Activated CD4-positive, CD25-positive, alpha-beta regulatory T cell (primary cell): ENCODE data around the gene GPR32.
"Not testable (repeated sequence)": the region's sequence is repeated elsewhere in the genome, so short reads cannot be mapped to it uniquely, and the experiment has no call there.

ENCODE experiments used
- DNase-seq, 4 experiments: peaks; one replicate each; lab custom pipeline; 2025; lab: John Stamatoyannopoulos, UW

The GPR32 gene

DNA sequence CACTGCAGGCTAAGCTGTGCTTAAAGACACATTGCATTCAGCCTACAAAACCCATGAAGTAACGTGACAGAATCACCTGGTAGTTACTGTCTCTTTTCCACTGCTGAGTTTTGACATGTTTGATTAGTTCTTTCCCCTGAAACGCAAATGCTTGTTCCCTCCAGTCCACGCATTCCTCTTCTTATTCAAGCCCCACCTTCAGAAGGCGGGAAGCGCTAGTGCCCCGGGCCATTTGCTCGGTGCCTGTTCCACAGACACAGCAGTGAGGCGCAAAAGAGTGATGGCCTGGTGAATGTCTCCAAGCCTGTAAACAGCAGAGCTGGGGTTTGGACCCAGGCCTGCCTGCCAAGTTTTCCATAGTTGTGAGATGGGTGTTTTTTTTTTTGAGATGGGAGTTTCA lies 30.8 kb downstream of the GPR32 start:
- DNase-seq, result no peak

DNA sequence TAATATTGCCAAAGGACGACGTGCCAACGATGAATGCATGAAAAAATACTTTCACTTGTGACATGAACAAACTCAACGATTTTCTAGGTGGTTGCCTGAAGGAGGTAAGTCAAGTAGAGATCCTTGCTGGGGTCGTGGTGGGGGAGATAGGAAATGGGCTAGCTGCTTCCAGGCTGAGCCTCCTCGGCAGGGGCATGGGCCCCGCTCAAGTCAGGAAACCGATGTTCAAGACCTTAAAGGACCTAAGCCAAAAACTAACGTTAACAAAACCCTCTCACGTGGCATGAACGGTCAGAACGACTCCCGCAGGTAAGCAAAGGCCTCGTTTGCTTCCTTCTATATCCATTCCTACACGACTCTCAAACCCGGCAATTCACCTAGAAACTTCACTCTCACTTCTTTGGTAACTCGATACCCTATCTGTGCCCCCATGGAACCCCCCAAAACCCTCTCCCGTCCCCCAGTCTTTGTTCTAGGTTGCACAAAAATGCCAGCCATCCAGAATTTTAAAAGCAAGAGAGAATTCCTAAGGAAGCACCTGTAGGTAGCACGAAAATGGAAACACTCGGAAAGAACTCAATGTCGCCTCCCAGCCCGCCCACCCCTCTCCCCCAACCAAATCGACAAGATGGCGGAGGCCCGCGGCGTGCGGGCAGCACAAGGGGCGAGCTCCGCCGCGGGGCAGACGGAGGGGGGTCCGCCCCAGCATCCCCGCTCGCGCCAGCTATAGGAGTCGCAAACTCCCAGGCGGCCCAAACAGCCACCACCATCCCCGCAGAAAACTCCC lies 33.6 kb downstream of the GPR32 start:
- DNase-seq, result no peak

DNA sequence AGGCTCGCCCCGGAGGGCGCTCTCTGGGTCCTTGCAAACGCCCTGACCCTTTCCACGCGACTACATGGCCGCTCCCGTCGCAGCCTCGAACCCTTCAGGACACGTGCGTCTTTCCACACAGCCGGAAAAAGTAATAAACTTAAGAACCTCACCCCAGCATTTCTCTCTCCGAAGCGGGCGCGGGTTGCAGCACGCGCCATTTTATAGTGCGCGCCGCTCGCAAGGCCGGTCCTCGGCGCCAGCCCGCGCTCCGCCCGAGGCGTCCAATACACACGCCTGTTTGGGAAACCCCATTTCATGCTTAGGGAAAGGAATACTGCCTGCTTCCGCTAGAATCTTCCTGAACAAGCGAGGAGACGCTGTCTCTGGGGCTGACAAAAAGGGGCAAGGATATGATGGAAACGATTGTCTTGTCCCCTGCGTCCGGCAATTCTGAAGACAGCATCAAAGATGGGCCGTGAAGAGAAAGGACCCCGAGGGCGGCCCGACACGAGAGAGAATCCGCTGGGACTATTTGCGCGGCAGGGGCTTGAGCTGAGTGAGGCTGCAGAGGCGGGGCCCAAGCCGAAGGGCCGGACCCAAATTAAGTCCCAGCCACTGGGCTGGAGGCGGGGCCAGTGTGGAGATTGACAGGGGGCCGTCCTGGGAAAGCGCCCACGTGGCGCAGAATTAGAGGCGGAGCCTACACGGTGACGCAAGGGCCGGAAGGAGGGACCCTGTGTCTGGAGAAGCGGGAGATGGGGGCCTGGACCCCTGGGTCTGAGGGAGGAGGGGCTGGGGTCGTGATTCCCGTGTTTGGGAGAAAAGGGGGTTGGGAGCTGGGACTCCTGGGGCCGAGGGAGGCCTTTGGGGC lies 34.4 kb downstream of the GPR32 start:
- peak; percentile 90 to 98 (median 94) for DNase-seq

DNA sequence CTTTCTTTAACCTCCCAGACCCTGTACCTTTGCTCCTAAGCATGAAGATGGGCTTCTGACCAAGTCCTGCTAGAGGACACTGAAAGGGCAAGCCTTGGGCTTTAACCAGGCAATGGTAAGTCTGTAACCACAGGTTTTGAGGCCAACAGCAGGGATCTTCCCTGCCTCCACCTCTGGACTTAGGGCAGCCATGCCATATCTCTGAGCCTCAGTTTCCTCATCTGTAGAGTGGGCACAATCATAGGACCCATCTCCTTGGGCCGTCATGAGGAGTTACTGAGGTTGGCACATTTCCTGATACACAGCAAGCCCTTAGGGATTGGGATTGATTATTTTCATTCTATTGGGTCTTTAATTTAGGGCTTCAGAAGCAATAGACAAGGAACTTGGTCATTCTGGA lies 38.6 kb downstream of the GPR32 start:
- no peak for DNase-seq

DNA sequence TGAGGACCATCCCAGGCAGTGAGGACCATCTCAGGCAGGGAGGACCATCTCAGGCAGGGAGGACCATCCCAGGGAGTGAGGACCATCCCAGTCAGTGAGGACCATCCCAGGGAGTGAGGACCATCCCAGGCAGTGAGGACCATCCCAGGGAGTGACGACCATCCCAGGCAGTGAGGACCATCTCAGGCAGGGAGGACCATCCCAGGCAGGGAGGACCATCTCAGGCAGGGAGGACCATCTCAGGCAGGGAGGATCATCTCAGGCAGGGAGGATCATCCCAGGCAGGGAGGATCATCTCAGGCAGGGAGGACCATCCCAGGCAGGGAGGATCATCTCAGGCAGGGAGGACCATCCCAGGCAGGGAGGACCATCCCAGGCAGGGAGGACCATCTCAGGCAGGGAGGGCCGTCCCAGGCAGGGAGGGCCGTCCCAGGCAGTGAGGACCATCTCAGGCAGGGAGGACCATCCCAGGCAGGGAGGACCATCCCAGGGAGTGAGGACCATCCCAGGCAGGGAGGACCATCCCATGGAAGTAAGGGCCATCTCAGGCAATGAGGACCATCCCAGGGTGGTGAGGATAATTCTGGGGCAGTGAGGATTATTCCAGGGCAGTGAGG lies 41.5 kb downstream of the GPR32 start:
- DNase-seq, result not testable (repeated sequence)

DNA sequence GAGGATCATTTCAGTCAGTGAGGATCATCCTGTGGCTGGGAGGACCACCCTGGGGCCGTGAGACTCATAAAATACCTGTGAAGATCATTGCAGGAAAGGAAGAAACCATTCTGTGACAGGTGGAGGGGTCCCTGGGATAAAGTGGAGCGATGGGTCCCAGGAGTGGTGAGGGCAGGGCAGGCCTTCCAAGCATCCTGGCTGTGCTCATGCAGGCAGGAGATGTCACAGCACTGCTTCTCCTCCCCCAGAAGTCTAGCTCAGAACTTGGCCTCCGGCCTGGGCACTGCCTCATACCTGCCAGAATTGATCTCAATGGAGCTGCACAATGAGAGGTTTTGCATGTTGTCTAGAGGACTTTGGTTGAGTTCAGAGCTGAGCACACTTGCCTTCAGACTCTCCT lies 42.2 kb downstream of the GPR32 start:
- no peak for DNase-seq

DNA sequence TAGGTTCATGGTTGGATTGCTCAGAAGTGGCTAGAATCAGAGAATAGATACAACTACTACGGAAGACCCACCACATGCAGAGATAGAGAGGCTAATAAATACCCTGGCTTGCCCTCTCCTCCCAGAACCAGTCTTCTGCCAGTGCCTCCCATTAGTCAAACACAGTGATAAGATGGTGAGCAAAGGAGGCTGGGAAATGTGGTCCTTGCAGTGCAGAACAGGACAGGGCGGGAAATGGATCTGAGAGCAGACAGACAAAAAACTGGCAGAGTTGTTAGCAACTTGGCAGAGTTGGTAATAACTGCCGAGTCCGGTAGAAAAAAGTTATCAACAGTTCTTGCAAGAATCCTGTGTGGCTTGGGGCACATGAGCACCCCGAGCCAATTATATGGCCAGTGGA lies 44.6 kb downstream of the GPR32 start:
- DNase-seq, result no peak

DNA sequence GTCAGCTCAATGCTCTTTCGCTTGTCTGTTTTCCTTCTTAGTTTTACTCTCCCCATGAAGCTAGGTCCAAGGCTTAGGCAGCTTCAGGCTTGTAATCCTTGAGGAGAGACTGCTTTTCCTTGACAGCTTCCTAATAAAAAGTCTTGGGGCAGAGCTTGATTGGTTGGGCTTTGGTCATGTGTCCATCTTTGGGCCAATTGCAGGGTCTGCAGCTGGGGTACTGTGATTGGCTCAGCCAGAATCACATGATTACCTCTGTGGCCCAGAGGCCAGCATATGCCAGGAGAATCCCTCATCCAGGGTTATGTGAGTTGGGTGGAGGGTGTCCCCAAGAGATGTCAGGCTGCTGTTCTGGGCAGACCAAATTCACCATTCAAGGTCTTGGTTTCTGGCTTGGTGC lies 45.2 kb downstream of the GPR32 start:
- no peak for DNase-seq

DNA sequence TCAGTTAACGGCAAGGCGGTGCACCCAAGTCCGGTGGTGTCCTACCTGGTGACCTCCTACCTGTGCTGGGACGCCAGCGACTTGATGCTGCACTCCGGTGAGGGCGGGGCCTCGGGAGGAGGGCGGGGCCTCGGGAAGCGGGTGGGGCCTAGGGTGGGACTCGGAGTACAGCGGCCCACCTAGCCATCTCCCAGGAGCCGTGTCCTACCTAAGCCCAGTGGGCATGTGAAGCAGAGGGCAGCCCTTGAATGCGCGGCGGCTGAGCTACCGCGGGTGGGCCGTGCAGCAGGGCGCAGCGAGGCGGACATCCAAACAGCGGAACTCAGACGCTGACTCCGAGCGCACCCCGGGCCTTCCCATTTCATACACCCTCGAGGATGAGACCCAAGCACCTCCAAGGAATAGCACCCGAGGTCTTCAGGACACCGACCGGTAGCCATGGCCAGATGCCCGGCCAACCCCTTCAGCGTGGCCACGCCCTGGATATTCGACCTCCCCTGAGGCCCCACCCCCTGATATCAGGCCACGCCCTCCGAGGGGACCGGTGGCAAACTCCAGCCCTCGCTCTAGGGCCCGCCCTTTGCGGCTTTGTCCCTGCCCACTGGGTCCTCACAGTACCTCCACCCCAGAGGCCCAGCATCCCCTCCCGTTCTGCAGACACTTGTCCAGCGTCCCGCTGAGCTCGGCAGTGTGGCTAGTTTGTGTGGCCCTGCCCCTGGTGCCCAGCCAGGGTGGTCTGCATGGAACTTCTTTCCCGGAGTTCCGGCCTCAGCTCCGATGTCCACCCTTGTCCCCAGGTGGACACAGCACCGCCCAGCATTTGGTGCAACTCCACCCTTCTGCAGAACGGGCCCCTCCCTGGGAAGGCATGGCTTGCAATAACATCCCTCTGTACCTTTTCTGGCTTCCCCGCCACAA lies 47.9 kb downstream of the GPR32 start:
- peak in 2 of 4 experiments; percentile 26 to 41 for DNase-seq

DNA sequence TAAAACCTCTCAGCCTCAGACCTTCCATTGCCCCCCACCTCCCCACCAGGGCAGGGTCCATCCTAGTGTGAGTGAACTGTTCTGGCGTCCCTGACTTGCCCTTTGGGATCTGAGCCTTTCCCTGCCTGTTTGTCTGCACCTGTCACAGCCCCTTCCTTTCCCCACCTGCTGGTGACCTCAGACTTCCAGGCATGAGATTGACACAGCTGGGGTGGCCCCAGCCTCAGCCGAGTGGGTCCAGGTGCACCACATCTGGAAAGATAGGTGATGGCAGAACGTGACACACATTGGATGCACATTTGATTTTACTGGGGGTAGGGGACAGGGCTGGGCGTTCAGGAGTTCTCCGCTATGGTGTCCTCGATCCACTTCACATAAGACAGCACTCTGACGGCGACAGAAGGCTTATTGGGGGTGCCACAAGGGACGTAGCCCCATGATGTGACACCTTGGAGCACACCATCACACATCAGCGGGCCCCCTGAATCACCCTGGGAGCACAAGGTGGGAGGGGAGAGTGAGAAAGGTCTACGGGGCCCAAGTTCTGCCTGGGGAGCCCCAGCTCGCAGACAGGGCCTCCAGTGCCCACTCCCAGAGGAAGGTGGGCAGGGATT lies 48.7 kb downstream of the GPR32 start:
- DNase-seq, result no peak

DNA sequence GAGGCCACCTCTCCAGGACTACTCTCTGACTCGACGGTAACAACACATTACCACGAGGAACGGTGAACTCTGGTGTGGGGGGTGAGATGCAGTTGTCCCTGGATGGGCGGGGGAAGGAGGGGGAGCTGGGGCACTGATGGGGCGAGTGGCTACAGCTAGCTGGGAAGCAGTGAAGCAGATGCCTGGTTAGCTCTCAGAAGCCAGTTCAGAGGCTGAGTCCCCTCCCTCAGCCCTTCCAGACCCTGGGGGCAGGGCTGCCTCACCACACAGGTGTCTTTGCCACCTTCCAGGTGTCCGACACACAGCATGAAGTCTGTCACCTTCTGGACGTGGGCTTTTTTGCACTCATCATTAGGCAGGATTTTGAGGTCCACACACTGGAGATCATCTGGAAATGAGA lies 49.4 kb downstream of the GPR32 start:
- DNase-seq, result no peak

DNA sequence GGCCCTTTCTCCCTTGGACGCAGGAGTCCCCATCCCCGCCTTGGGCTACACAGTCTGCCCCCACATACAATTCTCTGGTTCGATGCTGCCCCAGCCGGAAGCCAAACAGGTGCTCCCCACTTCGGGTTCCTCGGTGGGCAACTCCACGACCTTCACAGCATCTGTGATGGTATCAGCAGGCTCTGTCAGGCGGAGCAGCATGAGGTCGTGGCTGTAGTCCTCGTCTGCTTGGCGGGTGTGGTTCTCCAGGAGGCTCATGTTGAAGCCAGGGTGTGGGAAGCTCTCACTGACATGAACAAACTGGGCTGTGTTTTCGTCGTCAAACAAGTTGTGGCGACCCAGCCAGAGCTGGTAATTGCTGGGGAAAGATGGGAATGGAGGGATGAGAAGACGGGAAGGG lies 49.8 kb downstream of the GPR32 start:
- no peak for DNase-seq

DNA sequence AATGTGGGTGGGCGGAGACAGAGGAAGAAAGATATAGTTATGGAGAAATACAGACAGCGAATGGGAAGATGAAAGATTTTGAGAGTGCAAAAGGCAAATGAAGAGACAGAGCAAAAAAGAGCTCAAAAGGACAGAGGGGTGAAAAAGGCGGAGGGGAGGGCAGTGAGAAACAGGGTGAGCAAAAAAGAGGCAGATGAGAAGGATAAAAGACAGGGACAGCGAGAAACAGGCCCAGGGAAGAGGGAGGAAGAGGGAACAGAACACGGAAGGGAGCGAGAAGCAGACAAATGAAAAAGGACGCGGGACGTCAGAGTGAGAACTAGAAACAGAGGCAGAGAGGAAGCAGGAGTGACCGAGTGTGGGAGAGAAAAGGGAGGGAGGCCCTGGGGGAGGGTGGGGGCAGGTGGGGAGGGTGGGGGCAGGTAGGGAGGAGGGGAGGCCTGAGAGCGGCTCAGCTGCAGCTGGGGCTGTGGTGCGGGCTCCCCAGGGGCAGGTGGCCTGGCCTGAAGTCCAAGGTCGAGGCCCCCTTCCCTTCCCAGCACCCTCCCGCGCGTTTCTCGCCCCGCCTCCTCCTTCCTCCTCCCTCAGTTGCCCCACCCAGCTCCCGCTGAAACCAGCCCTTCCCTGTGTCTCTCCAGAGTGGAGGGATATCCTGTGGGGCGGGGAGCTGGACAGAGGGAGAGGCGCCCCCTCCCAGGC lies 50.4 kb downstream of the GPR32 start:
- no peak for DNase-seq

DNA sequence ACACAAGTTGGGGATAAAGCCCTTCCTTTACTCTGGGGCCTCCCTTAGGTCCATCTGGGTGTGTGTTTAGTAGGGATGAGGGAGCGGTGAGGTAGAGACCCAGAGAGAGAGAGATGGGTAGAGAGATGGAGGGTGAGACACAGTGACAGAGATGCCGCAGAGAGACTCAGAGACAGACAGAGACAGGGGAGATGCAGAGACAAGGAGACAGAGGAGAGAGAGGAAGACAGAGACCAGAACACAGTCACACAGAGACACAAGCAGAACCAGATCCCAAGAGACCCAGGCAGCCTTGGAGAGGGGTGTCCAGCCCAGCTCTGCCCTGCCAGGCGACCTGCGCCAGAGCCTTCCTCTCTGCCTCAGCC lies 51.0 kb downstream of the GPR32 start:
- DNase-seq, result no peak
